HG03095 (cell line): ENCODE results near the gene MRPL24.
"Not testable (repeated sequence)": the region's sequence is repeated elsewhere in the genome, so short reads cannot be mapped to it uniquely, and the experiment has no call there.

Experiments
- ATAC-seq: cut with Tn5 transposase; IDR thresholded peaks from one replicate; pipeline ENCODE4 v1.9.1; 2021; ENCODE audit warnings: moderate library complexity; ENCODE audit not compliant: unreplicated experiment

MRPL24 gene

GRCh38 chr1:156760796-156761104 is 19.9 kb upstream of the MRPL24 start:
- no peak for ATAC-seq

GRCh38 chr1:156760092-156760795 is 19.4 kb upstream of the MRPL24 start:
- ATAC-seq: no peak

- not testable (repeated sequence) for ATAC-seq
These were observed 16.8 kb upstream of the MRPL24 start for GRCh38 chr1:156757572-156758253.

- ATAC-seq: no peak
These were observed 15.5 kb upstream of the MRPL24 start for GRCh38 chr1:156756355-156756754.

- ATAC-seq: no peak
These were observed 14.7 kb upstream of the MRPL24 start for GRCh38 chr1:156755527-156755950.

GRCh38 chr1:156754219-156754618 is 13.3 kb upstream of the MRPL24 start:
- no peak for ATAC-seq

GRCh38 chr1:156752843-156753482 is 12.1 kb upstream of the MRPL24 start:
- ATAC-seq: no peak

- ATAC-seq: peak; percentile 55
These were observed 11.0 kb upstream of the MRPL24 start for GRCh38 chr1:156751757-156752481.

GRCh38 chr1:156751451-156751756 is 10.5 kb upstream of the MRPL24 start, which contains the start of gene HDGF:
HDGF (minus strand) TSS chr1:156751675; CDS start chr1:156751429, 246 bp downstream.
- ATAC-seq: no peak

GRCh38 chr1:156750711-156751450 is 10.0 kb upstream of the MRPL24 start:
- ATAC-seq: no peak

GRCh38 chr1:156750191-156750672 is 9.3 kb upstream of the MRPL24 start:
- no peak for ATAC-seq

- ATAC-seq: no peak
These were observed 8.7 kb upstream of the MRPL24 start for GRCh38 chr1:156749419-156750118.

GRCh38 chr1:156748670-156749418 is 8.0 kb upstream of the MRPL24 start:
- ATAC-seq: no peak

GRCh38 chr1:156747742-156748669 is 7.1 kb upstream of the MRPL24 start:
- no peak for ATAC-seq

- ATAC-seq: no peak
These were observed 6.1 kb upstream of the MRPL24 start for GRCh38 chr1:156746728-156747631.

GRCh38 chr1:156746406-156746727 is 5.5 kb upstream of the MRPL24 start:
- no peak for ATAC-seq

- no peak for ATAC-seq
These were observed 5.0 kb upstream of the MRPL24 start for GRCh38 chr1:156745881-156746280.
